GM18526 (cell line): Measurements from ENCODE around the gene ATP6V1B1.

Experiments used
- POLR2A ChIP-seq: IDR thresholded peaks from 3 replicates; pipeline ENCODE4 v1.6.1; 2011; ENCODE audit not compliant: insufficient read length; ENCODE audit errors: extremely low read depth

Gene ATP6V1B1

GRCh38 chr2:70946832-70947442, 11.2 kb downstream of the ATP6V1B1 start:
- TF ChIP-seq POLR2A, result no peak

- no peak for TF ChIP-seq POLR2A
Measured at GRCh38 chr2:70947556-70948184, 12.0 kb downstream of the ATP6V1B1 start.

- no peak for TF ChIP-seq POLR2A
Measured at GRCh38 chr2:70948337-70949003, 12.8 kb downstream of the ATP6V1B1 start.

GRCh38 chr2:70949086-70949485, 13.4 kb downstream of the ATP6V1B1 start:
- TF ChIP-seq POLR2A, result no peak

GRCh38 chr2:70954886-70955285, 19.2 kb downstream of the ATP6V1B1 start:
- no peak for TF ChIP-seq POLR2A

GRCh38 chr2:70956141-70956540, 20.4 kb downstream of the ATP6V1B1 start:
- no peak for TF ChIP-seq POLR2A

GRCh38 chr2:70957798-70958197, 22.1 kb downstream of the ATP6V1B1 start:
- TF ChIP-seq POLR2A, result no peak

- TF ChIP-seq POLR2A, result no peak
Measured at GRCh38 chr2:70958759-70959158, 23.1 kb downstream of the ATP6V1B1 start.

- TF ChIP-seq POLR2A, result no peak
Measured at GRCh38 chr2:70959271-70959761, 23.6 kb downstream of the ATP6V1B1 start.

- no peak for TF ChIP-seq POLR2A
Measured at GRCh38 chr2:70959851-70960832, 24.4 kb downstream of the ATP6V1B1 start.

GRCh38 chr2:70960833-70961647, 25.3 kb downstream of the ATP6V1B1 start:
- no peak for TF ChIP-seq POLR2A

- TF ChIP-seq POLR2A, result no peak
Measured at GRCh38 chr2:70961648-70961994, 25.9 kb downstream of the ATP6V1B1 start.

- TF ChIP-seq POLR2A, result no peak
Measured at GRCh38 chr2:70962211-70962884, 26.6 kb downstream of the ATP6V1B1 start.
